Pancreas (tissue), 10 donors: ENCODE results near the gene NTS. TPM values are rescaled to one million over a fixed set of nuclear protein-coding genes. Genes with fewer than 3 reads are reported as not detected.
A peak's percentile ranks its signal among the peaks of the same experiment; 100 is the strongest.

Experiments used
- ATAC-seq, 4 donors: fragments of 200-7000 bp; cut with Tn5 transposase; one replicate each; pipeline versions ENCODE4 v1.8.0 to v1.9.1; 2020; ENCODE audit warnings: mild to moderate bottlenecking in 4 of 4, moderate library complexity in 4 of 4
- DNase-seq, 6 donors: peaks; one replicate each; pipeline ENCODE4 v3.0.0-alpha.2; 2020
- FAIRE-seq: peaks from 2 replicates; lab custom pipeline; 2012; peaks lifted over from hg19 to GRCh38; lab: Jason Lieb, UNC
- H3K27ac ChIP-seq, 4 donors: fragments of 200-600 bp; sonication (generic); 1 replicate in 3 of 4; 2 replicates in 1 of 4; pipeline versions ENCODE4 v1.5.0 to v1.8.0; 2020
- H3K27me3 ChIP-seq, 4 donors: fragments of 200-600 bp; one replicate each; pipeline ENCODE4 v1.8.0; 2021
- H3K36me3 ChIP-seq, 3 donors: fragments of 200-600 bp; sonication (generic) in 1 of 3; one replicate each; pipeline versions ENCODE4 v1.5.0 to v1.8.0; 2020 to 2021
- H3K4me1 ChIP-seq, 3 donors: fragments of 200-600 bp; one replicate each; pipeline ENCODE4 v1.8.0; 2021
- H3K4me3 ChIP-seq, 4 donors: fragments of 200-600 bp; sonication (generic) in 2 of 4; one replicate each; pipeline versions ENCODE4 v1.5.0 to v1.8.0; 2020 to 2021
- H3K9me3 ChIP-seq, 4 donors: fragments of 200-600 bp; one replicate each; pipeline ENCODE4 v1.8.0; 2021
- WGBS, 2 donors: extraction: QIAGEN DNeasy Blood & Tissue Kit; methylation state at CpG; one replicate each; pipeline ENCODE4 v1.1.7; 2013; 5-methylcytosine and 5-hydroxymethylcytosine counted together
- intact Hi-C, 3 donors: fragments of 100-400 bp; cut with DNase I; formaldehyde crosslinking; loops; one replicate each; pipeline versions ENCODE4 v1.11.1 to v1.14.2; 2022
- polyA plus RNA-seq, 2 donors: library from polyadenylated mRNA; stranded (reverse); fragments of 200-250 nt; gene quantifications; one replicate each; pipeline ENCODE4 v1.2.3, GENCODE V29; 2013
- total RNA-seq, 6 donors: library from RNA; stranded (reverse); fragmentation: NEBNext Ultra II Directional in 4 of 6; extraction: Animal tissue kit (Norgen Biotek cat#: 25700) in 4 of 6; gene quantifications; one replicate each; pipeline versions ENCODE4 v1.2.1 to v1.2.4, GENCODE V29; 2021 to 2023
- TF ChIP-seq, protein P1 (sequence below), 4 donors: fragments of 200-600 bp; sonication (generic) in 3 of 4; IDR thresholded peaks; one replicate each; pipeline versions ENCODE4 v1.5.0 to v1.8.0; 2021; ENCODE audit warnings: antibody characterized with exemption in 4 of 4
- donor health status: healthy with polysubstance abuse.
- donor health status: DM: no; HTN: no; CAD: no; lungs with moderate emphysema.
- donor health status: DM: no; HTN: no; CAD: no.
- donor health status: control.
- donor health status: control.
- donor health status: Bipolar disorder and iron deficiency.
- donor health status: DM: yes; HTN: yes; CAD: no.
- donor health status: DM: no; HTN: no; CAD: no.
- donor health status: DM: no; HTN: no; CAD: no.
- donor health status: DM: yes; HTN: yes; CAD: no.

The NTS gene
- total and polyA plus RNA-seq, 8 donors: 0.33 to 1.8 TPM; not detected in 6

DNA sequence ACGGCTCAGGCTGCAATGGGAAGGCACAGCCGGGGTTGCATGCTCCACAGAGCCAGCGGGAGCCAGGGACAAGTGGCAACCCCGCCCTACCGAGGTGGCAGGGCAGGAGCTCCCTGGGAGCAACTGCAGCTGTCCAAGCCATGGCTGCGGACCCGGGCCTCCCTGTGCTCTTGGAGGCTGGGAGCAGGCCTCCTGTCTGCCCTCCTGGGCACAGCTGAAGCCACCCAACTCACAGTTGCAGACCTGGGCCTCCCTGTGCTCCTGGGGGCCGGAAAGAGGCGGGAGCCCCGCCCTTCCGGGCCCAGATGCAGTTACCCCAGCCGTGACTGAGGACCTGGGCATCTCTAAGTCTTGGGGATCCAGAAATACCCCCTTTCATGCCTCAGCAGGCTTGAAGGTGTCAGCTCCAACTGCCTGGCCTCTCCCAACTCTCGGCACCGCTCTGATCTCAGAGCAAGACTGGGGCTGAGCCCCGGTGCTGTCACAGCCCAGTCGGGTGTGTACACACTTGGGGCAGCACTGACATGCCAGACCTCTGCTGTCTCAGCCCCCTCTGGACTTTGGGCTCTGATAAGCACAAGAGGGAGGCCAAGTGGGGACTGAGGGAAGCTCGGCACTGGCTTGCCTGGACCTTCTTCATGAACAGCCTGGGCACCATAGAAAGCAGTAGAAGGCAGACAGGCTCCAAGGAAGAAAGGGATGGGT is 30.3 kb upstream of the NTS start:
- TF ChIP-seq, protein P1, sequence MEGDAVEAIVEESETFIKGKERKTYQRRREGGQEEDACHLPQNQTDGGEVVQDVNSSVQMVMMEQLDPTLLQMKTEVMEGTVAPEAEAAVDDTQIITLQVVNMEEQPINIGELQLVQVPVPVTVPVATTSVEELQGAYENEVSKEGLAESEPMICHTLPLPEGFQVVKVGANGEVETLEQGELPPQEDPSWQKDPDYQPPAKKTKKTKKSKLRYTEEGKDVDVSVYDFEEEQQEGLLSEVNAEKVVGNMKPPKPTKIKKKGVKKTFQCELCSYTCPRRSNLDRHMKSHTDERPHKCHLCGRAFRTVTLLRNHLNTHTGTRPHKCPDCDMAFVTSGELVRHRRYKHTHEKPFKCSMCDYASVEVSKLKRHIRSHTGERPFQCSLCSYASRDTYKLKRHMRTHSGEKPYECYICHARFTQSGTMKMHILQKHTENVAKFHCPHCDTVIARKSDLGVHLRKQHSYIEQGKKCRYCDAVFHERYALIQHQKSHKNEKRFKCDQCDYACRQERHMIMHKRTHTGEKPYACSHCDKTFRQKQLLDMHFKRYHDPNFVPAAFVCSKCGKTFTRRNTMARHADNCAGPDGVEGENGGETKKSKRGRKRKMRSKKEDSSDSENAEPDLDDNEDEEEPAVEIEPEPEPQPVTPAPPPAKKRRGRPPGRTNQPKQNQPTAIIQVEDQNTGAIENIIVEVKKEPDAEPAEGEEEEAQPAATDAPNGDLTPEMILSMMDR (IDR thresholded peaks at IDR 0.05): no peak
- Histone ChIP-seq H3K4me1 (no peaks in the 10 kb centered on the region), H3K9me3 (no peaks in the 10 kb centered on the region), H3K36me3 (no peaks in the 10 kb centered on the region), H3K27ac (no peak overlapping the region), H3K4me3 (no peak overlapping the region), H3K27me3 (no peaks in the 10 kb centered on the region)
- 81 to 85% methylated on average over 17 of the region's 17 CpGs for WGBS, 2 donors
- ATAC-seq: no peak
- intact Hi-C loops: no loop called here
- peak in 1 of 6 donors; percentile 59 for DNase-seq
- FAIRE-seq: no peak

DNA sequence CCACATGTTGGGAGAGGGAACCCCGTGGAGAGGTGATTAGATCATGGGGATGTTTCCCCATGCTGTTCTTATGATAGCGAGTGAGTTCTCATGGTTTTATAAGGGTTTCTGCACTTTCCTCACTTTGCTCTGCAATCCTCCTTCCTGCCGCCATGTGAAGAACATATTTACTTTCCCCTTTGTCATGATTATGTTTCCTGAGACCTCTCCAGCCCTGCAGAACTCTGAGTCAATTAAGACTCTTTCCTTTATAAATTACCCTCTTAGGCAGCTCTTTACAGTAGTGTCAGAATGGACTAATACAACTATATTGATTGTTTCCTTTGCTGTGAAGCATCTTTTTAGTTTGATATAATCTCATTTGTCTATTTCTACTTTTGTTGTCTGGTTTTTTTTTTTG is 24.8 kb upstream of the NTS start:
- Histone ChIP-seq H3K27ac (no peak overlapping the region), H3K4me1 (no peaks in the 10 kb centered on the region), H3K27me3 (no peaks in the 10 kb centered on the region), H3K36me3 (no peaks in the 10 kb centered on the region), H3K4me3 (no peak overlapping the region), H3K9me3 (no peaks in the 10 kb centered on the region)
- TF ChIP-seq, protein P1 (IDR thresholded peaks at IDR 0.05): no peak
- ATAC-seq (no peak), DNase-seq (no peak), FAIRE-seq (no peak)
- intact Hi-C loops: no loop called here
- 73 to 85% methylated on average over 3 of the region's 3 CpGs for WGBS, 2 donors

DNA sequence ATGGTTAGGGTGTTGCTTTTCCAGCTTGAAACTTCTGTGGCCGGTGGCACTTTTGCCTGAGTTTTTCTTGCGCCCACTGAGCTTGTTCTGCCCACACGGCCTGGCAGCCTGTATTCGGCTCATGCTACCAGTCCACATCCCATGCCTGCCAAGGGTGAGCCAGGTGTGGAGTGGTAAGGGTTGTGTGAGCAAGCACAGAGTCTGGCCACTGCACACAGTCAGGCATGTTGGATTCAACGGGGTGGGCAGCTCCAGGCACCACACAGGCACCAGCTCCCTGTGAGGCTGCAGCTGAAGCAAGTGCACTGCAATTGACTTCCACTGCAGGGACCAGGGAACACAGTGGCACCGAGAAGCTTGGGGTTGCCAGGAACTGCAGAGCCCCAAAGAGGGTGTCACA is 18.8 kb upstream of the NTS start:
- no peak for DNase-seq
- FAIRE-seq: no peak
- H3K4me1 ChIP-seq: no peaks in the 10 kb centered on the region
- H3K9me3 ChIP-seq: no peaks in the 10 kb centered on the region
- no peaks in the 10 kb centered on the region for H3K27me3 ChIP-seq
- H3K27ac ChIP-seq: no peak overlapping the region
- TF ChIP-seq, protein P1 (IDR thresholded peaks at IDR 0.05): no peak
- intact Hi-C loops: no loop called here
- H3K36me3 ChIP-seq: no peaks in the 10 kb centered on the region
- no peak overlapping the region for H3K4me3 ChIP-seq
- ATAC-seq: no peak
- WGBS, 2 donors: 75 to 92% methylated on average over 6 of the region's 6 CpGs

DNA sequence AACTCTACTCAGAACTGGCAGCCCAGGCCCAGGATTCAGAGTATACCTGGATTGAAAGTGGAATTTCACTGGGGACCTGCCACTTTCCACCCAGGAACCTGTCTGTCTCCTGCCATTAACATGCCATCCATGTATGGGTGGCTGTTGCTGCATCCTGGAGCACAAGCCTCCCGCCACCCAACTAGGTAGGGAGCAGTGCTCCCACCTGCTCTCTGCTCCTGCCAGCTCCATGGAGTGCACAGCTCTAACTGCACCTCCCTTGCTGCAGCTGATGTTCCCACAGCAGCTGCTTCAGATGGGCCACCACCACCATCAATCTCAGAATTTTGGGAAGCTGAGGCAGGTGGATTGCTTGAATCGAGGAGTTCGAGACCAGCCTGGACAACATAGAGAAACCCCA is 17.1 kb upstream of the NTS start:
- no peaks in the 10 kb centered on the region for H3K36me3 ChIP-seq
- FAIRE-seq: no peak

More for the DNA sequence above, 17.1 kb upstream of the NTS start:
- H3K27me3 ChIP-seq: no peaks in the 10 kb centered on the region
- H3K9me3 ChIP-seq: no peaks in the 10 kb centered on the region
- no peak overlapping the region for H3K4me3 ChIP-seq
- TF ChIP-seq, protein P1 (IDR thresholded peaks at IDR 0.05): no peak
- no peak overlapping the region for H3K27ac ChIP-seq
- no peak for ATAC-seq
- intact Hi-C loops: no loop called here
- no peaks in the 10 kb centered on the region for H3K4me1 ChIP-seq
- WGBS, 2 donors: 75 to 86% methylated on average over 3 of the region's 3 CpGs
- DNase-seq: no peak
